ENCODE measurements around the gene CST3.
"Not testable (repeated sequence)": the region's sequence is repeated elsewhere in the genome, so short reads cannot be mapped to it uniquely, and the experiment has no call there.

Gene CST3

DNA sequence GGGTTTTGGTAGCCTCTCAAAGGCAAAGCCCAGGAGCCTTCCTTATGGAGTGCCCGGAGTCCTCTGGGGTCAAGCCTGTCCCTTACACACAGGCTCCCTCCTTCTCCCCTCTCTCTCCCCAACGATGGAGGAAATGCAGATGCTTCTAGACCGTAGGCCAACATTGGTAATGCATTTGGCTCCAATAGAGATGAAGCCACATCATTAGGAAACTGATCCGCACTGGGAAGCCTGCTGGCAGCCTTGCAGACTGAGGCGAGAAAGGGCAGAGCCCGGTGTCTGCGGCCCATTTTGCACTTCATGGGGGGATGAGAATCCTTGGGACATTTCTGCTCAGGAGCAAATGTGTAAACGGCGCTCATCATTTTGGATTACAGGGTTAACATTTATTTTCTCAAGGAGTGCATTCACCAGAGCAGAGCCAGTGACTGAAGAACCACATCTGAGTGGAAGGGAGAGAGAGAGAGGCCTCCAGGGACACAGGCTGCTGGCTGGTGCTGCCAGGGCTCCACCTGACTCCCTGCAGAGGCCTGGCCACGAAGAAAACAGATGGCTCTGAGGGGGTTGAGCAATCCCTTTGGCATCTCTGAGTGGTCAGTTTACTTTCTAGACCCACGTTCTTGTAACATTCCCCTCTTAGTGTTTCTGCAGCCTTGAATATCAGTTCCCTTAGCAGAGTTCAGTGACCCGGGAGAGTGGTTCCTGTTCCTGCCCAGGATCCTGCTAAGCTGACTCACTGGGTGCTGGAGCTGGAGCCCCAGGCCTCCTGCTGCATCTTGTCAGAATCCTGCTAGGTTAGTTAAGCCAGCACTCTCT, 4.4 kb upstream of the CST3 start:
- no peak for DNase-seq (ENCODE audit: low spot score)

DNA sequence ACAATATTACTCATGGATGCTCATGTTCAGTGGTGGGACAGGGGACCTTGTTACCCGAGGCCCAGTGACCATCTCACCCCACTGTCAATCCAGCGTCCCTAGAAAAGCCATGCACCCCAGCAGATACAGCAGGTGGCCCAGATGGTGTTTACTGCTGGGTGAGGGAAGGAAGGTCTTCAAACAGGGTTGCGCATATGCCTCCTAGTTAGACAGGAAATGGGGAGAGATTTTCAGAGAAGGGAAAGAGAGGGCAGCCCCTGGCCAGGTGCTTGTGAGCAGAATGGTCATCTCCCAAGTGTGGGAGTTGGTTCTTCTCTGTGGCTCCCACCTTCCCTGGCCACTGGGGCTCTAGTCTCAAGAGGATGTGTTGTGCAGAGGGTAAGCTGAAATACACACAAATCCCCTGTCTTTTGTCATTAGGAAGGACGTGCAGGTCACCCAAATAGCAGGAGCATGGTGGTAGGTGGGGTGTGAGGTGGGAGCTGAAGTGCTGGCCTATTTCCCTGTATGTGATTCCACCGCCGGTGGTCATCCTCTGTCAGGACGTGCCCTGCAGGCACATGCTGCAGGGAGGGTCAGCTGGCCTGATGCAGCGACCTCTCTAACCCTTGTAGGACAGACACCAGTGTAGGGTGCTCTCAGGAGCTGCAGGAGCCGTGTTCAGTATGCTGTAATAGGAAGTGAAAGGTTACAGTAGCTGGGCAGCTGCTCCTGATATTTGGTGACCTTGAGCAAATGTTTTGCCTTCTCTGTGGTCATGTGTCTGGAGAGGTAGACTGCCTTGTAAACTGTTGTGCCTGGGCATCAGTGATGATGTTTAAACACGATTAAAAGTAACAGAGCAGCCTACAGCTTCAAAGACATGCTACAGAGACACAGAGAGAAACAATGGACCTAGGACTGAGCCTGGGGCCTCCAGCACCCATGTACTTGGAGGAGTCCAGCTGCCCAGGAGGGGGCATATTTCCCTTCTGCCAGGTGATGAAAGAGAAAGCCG, 3.2 kb upstream of the CST3 start:
- DNase-seq (ENCODE audit: low spot score): no peak

DNA sequence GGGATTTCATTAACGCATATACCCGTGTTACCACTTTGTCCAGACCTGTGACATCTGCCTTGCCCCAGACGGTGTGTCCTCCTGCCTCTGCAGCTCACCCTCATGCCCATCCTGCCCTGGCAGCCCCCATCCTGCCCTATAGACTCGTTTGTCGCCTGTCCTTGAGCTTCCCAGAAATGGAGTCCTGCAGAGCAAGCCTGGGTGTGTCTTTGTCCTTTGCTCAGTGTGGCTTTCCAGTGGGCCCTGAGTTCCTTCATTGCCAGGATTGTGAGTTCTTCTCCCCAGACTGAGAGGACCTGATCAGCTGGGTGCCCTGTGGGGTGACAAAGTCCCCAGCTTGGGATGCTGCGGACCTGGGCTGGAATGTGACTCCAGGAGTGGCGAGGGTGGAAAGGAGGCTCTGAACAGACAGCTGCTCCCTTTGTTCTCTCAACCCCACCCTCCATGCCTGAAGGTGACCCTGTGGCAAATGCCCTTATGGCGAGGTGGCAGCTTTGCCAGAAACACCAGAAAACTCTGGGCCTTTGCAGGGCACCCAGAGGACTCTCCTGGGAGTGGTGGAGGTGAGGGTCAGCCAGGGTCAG, 2.4 kb upstream of the CST3 start:
- DNase-seq (ENCODE audit: low spot score): no peak

DNA sequence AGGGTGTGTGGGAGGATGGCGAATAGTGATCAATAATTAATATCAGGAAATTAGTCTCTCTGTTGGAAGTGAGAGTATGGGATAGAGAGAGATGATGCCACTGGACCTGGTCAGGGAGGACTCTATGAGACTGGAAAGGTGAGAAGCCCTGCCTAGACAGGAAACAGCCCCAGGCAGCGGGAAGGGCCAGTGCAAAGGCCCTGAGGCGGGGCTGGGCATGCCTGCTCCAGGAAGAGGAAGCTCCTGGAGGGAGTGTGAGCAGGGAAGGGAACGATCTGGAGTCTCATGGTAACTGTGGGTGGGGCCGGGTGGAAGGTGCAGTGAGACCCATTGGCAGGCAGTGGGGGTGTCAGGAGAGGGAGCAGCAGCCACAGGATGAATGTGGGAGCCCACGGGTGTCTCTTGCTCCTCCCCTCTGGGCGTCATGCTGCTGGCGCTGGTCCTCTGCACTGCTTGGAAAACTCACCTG, 1.8 kb upstream of the CST3 start:
- no peak for DNase-seq (ENCODE audit: low spot score)

DNA sequence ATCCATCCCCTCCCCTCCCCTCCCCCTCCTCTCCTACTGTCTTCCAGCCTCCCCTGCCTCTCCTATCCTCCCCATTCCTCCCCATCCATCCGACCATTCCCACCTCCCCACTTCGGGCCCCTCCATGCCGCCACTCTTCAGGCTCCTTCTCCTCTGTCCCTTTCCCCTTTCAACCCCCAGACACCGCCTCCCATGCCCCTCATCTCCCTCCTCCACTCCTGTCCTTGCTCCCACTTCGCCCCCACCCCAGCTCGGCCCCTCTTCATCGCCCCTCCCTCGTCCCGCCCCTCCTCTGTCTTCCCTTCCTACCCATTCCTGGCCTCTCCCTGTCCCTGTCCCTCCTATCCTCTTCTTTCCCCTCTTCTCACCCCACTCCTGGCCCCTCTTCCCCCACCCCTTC, 554 bp upstream of the CST3 start:
- DNase-seq (ENCODE audit: low spot score): no peak

DNA sequence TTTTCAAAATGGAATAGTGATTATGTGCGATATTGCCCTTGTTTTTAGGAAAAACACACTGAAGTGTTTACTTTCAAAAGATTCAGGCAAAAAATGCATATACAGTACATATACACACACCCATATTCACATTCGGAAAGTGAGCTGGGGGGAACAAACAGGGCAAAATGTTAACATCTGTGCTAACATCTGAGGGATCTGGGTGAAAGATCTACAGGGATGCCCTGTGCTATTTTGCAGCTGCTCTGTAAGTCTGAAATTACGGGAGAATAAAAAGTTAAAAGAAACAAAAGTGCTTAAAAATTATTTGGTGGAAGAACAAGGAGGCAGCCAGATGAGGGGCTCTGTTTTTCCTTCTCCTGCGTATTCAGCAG, 860 bp downstream of the CST3 start:
- DNase-seq (ENCODE audit: low spot score): no peak

DNA sequence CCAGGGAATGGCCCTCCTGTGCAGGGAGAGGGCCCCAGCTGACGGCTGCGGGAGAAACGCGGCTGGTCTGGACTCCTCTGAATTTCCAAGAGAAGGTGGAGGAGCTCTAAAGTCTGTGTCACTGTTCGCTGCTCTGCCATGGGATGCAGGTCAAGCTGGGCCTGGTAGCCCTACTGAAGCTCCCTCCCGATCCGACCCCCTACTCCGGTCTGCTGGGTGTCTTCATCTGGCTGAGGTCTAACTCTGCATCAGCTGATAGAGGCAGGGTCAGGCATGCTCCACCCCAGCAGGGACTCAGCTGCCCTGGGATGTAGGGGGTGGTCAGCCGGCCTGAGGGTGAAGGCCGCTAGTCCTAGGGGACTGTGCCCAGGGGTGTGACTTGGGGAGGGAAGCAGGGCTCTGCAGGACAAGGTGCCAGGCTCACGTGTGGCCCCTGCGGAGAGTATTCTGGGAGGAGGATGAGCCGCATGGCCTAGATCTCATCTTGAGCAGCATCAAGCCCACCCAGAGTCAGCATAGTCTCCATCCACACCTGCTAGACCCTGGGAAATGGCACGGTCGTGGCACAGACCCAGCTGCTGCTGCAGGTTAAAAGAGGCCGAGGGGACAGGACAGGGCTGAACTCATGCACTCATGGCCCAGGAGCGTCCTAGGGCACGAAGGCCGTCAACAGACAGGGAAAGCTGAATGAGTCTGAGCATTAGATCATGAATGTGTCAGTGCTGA, 1.4 kb downstream of the CST3 start:
- no peak for DNase-seq (ENCODE audit: low spot score)

DNA sequence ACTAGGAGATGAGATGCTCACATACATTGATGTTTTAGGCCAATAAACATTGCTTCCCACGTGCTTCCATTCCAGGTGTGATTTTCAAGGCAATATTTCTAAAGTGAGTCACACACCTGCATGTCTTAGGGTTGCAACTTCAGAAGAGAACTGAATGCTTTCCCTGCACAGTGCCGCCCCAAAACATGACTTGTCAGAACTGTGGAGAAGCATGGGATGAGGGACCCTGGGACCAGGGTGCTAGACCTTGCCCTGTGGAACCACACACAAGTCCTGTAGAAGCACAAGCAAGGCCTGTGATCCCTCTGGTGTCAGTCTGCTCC, 2.0 kb downstream of the CST3 start:
- not testable (repeated sequence) for DNase-seq (ENCODE audit: low spot score)

DNA sequence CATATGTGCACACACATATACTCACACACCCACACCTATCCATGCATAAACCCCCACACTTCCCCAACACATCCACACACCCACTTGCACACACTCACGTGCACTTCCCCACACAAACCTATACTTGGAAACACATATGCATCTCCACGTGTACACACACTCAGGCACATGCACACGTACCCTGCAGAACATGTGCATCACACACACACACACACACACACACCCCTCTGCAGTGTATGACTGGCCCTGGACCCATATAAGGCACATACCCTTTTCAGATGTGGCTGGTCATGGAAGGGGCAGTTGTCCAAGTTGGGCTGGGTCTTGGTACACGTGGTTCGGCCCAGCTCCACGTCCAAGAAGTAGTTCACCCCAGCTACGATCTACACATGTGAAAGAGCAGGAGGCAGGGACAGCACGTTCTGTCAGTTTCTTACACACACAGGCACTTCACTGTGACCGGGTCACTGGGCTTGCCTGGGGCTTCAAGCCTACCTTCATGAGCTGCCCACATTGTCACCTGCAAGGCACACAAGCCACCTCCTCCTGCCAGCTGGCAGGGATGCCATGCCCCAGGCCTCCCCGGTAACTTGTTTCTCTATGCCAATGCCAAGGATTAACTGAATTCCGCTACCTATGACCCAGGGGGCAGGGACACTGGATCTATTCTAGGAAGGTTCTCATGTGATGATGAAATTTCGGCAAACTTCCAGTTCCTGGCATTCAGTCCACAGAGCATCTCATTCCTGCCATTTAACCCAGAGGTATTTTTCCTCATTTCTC, 2.6 kb downstream of the CST3 start:
- DNase-seq (ENCODE audit: low spot score): no peak

DNA sequence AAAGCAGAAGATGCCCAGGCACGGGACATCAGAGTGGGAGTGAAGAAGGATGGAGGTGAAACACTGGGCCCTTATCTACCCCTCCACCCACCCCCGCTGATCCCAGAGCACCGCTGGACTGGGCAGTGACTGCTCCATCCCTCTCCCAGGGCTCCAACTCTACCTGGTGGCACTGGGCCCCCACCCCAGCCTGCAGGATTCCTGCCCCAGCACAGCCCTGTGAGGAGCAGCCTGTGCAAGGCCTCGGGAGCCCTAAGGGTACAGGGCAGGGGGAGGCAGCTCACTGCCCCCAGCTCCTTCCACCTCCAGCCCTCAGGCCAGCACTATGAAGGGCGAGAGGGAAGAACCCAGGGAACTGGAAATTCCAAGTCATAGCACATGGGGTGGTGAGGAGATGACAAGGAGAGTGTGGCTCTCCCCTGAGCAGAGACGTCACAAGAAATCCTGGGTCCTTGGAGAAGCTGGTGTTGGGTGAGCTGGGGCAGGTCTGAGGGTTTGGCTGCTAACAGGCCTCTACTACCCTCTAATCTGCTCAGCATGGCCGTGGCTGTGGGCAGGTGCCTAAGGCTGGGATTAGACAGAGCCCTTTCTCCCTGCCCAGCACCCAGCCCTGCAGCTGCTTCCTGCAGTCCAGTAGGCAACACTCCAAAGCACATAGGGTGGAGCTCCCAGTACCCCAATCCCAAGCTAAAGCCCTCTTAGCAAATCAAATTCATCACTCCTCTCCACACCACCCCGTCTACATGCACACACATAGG, 3.5 kb downstream of the CST3 start:
- no peak for DNase-seq (ENCODE audit: low spot score)

DNA sequence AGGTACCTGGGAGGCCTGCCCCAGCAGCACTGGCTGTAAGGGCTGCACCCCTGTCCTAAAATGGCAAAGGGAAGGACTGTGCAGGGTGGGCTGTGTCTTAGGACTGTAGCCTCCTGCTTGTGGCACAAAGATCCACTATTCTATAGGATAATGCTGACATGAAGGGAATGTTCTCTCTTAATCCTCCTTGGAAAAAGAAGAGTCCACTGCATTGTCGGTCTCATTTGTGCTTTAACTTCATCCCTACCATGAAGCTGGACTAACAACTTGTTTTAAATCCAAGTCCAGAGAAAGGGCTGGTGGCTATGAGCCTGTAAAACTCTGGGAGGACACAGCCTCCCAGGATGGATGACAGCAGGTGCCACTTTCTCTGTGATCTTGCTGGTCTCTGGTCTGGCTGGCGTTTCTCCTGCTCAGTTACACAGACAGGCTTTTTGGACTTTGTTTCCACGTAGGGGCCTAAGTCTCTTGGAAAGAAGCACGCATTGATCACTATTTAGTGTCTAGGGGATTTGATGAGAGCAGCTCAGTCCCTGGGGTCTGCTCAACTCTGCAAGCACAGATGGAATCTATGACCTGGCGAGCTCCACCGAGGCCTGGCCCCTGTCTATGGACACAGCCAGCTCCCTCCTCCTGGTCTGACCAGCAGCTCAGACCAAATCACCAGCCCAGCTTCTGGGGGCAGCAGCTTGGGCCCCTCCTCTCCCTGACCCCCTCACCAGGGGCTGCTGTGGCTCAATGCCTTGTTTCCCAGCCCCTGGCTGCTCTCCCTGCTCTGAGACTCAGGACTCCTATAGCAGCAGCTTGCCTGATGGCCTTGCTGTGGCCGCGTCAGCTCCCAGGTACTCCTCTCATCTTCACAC, 4.8 kb downstream of the CST3 start:
- no peak for DNase-seq (ENCODE audit: low spot score)

DNA sequence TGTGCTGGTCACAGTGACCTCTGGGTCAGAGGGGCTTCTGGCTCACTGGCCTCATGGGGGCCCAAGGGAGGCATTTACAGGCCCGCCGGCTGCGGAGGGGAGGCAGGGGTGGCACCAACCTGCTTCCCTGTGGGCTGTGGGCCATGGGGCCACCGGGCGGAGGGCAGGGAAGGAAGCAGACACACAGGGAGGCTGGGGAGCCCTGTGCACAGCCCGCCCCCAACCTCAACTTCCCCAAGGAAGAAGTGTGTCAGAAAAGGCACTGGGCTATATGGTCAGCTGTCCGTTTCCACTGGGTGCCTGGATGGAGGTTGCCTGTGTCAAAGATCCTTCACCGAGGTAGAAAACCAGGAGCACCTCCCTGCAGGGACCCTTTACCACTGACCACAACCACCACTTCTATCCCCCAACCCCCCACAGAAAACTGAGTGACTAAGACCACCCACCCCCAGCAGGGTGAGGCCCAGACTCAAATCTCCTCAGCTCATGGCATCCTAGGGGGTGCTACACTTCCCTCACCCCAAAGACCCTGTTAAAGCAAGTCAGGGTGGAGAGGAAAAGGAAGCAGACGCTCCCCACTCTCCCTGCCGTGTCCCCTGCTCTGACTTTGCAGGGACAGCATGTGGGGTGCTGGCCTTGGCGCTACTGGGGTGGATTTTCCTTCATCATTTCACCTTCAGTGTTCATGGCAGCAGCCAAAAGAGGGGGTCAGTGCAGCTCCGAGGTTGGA, 5.6 kb downstream of the CST3 start:
- no peak for DNase-seq (ENCODE audit: low spot score)

DNA sequence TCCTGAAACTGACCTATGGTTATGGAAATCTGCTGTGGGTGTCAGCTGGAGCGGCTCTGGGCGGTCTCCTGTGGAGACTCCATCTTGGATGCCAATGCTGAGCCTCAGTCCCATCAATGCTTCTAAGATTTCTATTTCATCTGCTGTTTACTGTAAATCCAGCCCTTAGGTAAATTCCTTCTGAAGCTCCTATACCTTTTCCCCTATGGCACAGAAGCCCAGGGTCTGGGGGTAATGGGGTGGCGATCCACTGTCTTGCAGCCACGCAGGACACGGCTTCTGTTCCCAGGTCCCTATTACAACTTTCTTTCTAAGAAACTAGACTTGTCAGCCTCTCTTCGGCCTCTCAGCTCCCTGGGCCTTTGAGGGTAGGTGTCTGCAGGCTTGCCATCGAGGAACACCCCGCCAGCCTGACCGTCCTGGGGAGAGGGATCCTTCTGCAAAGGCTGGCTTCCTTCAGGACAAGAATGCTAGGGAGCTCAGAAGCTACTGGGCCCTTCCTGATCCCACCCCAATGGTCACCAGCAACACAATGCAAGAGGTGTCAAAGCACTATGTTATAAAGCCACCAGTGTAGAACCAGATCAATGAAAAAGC, 6.4 kb downstream of the CST3 start:
- DNase-seq (ENCODE audit: low spot score): no peak

DNA sequence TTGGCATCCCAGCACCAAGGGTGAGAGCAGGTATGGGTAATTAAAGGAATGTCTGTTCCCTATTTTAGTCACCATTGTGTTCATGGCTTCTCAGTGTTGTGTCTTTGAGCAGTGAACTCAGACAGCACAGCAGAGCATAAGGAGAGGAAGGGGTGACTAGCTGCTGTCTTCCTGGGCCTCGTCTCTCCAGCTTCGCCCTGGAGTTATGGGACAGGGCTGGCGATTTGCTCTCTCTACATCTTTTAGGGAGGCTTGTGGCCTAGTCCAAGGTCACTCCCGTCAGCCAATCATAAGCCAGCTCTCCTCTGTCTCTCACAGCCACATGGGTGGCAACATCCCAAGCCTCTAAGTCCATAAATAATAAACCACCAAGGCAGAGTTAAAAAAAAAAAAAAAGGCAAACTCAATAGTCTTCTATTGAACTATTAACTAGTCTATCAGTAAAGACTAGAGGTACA, 7.3 kb downstream of the CST3 start:
- DNase-seq (ENCODE audit: low spot score): no peak

DNA sequence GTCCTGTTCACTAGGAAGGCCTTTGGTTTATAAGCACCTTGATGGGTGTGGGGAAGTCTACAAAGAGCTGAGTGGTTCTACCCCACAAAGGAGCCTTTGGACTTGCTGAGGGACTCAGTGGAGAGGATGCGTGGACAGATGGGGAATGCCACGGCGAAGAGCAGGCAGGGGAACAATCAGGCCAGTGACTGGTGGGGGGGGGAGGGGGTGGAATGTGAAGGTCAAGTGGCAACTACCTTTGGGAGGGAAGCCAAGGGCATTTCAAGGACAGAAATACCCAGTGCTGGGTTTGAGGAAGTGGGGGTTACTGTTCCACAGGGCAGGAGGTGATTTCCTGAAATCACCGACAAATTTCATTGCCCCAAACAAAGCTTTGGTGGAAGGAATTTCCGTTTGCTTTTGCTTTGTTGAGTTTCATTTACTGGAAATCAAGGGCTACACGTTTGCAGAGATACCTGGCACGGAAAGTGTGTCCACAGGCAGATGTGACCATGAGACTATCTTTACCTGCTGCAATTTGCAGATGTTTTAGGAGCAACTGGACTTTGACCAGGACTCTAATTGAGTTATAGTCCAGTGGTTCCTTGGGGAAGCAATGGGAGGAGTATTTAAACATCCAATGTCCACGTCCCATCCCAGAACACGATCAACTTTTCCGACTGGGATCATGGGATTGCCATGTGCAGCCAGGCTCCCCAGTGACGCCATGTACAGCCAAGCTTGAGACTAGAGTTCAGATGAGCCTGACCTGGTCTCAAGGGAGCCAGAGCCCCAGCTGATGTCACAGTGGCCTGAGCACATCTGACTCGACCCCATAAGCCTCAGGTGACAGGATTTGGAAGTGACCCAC, 8.0 kb downstream of the CST3 start:
- no peak for DNase-seq (ENCODE audit: low spot score)

DNA sequence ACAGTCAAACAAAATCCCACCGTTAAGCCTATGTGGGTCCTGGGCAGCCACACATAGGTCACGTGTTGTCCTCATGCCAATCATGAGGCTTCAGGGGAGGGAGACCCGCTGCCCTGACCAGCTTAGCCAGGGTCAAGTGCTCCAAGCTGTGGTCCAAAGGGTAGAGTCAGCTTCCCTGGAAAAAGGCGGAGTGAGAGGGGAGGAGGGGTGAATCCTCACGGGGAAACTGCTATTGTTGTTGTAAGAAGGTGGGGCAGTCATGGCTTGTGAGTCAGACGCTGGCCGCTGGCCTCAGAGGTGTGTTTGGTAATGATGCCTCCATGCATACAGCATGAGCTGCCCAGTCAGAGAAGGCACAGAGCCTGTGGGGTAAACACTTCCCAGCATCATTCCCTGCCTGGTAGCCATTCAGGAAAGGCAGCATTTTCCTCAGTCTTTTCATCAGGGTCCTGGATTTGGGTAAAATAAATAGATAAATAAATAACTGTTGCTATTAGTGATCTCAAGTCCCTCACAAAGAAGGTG, 8.7 kb downstream of the CST3 start:
- no peak for DNase-seq (ENCODE audit: low spot score)

DNA sequence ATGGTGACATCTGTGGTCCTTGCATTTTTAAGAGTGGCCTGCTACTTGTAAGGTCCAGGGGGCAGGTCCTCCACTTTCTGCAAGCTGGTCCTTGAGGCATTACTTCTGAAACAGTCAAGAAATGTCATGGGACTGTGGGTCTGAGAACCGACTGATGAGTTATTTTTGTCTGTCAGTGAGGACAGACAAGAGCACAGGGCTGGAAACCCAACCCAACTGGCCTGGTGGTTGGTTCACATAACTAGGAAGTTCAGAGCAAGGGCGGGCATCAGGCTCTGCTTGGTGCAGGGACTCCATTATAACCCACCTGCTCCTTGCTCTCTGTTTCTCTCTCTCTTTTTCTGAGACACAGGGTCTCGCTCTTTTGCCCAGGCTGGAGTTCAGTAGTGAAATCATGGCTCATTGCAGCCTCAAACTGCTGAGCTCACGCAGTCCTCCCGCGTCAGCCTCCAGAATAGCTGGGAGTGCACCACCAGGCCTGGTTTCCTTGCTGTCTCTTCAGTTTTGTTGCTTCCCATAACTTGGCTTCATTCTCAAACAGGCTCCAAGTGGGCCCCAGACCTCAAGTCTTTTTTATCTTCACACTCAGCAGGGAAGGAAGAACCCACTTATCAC, 9.2 kb downstream of the CST3 start:
- no peak for DNase-seq (ENCODE audit: low spot score)

Data from HuH-7.5 (cell line).